HepG2 (cell line): ENCODE results near the gene STAM. TPM values are rescaled to one million over a fixed set of nuclear protein-coding genes. Genes with fewer than 3 reads are reported as not detected.
A peak's percentile ranks its signal among the peaks of the same experiment; 100 is the strongest.

Source experiments
- DNMT3B ChIP-seq: conservative IDR thresholded peaks from 2 replicates; pipeline ENCODE4 v1.6.1; 2016; ENCODE audit warnings: missing biosample characterization, control low read depth
- GABPB1 ChIP-seq: IDR thresholded peaks from 2 replicates; pipeline ENCODE4 v1.6.1; 2016; ENCODE audit warnings: mild to moderate bottlenecking, missing genetic modification reagents, moderate library complexity, missing compliant biosample characterization
- HMGA1 ChIP-seq: sonication (generic); formaldehyde crosslinking; conservative IDR thresholded peaks from 2 replicates; pipeline ENCODE4 v1.4.0; 2020; ENCODE audit warnings: missing genetic modification reagents
- KAT8 ChIP-seq: IDR thresholded peaks from 2 replicates; pipeline ENCODE4 v1.6.1; 2016; ENCODE audit warnings: missing genetic modification reagents, missing compliant biosample characterization
- MTF1 ChIP-seq: sonication (generic); formaldehyde crosslinking; IDR thresholded peaks from 2 replicates; pipeline ENCODE4 v1.5.0; 2020; ENCODE audit warnings: missing genetic modification reagents
- YEATS4 ChIP-seq: sonication (generic); formaldehyde crosslinking; IDR thresholded peaks from 2 replicates; pipeline ENCODE4 v1.4.0; 2020; ENCODE audit warnings: missing genetic modification reagents, borderline replicate concordance
- ZFP36L2 ChIP-seq: sonication (generic); formaldehyde crosslinking; IDR thresholded peaks from 2 replicates; pipeline ENCODE4 v1.4.0; 2020; ENCODE audit warnings: missing genetic modification reagents
- ZNF256 ChIP-seq: sonication (generic); formaldehyde crosslinking; conservative IDR thresholded peaks from 2 replicates; pipeline ENCODE4 v1.4.0; 2020; ENCODE audit warnings: missing genetic modification reagents
- ZNF3 ChIP-seq: IDR thresholded peaks from 2 replicates; pipeline ENCODE4 v1.7.0; 2017; ENCODE audit warnings: inconsistent platforms
- ZNF616 ChIP-seq: sonication (generic); formaldehyde crosslinking; IDR thresholded peaks from 2 replicates; pipeline ENCODE4 v1.5.0; 2020; ENCODE audit warnings: low read depth, mild to moderate bottlenecking, missing genetic modification reagents
- ZNF724P ChIP-seq: sonication (generic); formaldehyde crosslinking; IDR thresholded peaks from 2 replicates; pipeline ENCODE4 v1.8.0; 2022; ENCODE audit warnings: missing genetic modification reagents, borderline replicate concordance
- polyA plus RNA-seq, 8 experiments: library from polyadenylated mRNA; depleted of rRNA in 3 of 8; stranded (reverse) in 7 of 8; unstranded in 1 of 8; fragments of >200 nt; fragmentation: Illumina TruSeq in 4 of 8; extraction: Trizol in 4 of 8; gene quantifications; 2 replicates each; pipeline versions ENCODE4 v1.2.1 to v1.2.3, GENCODE V29; 2011 to 2016; ENCODE audit warnings: low read depth in 4 of 8, missing spikeins in 1 of 8, mixed read lengths in 1 of 8; ENCODE audit not compliant: insufficient read depth in 1 of 8
- total RNA-seq, 5 experiments: library from RNA; depleted of rRNA; stranded (reverse); fragments of >200 nt; fragmentation: Illumina TruSeq; extraction: Trizol; gene quantifications; 2 replicates each; pipeline ENCODE4 v1.2.3, GENCODE V29; 2016; ENCODE audit warnings: low read depth in 1 of 5
- TF ChIP-seq, protein P1 (sequence below): sonication (generic); formaldehyde crosslinking; IDR thresholded peaks from 2 replicates; pipeline ENCODE4 v1.5.1; 2020; ENCODE audit warnings: mild to moderate bottlenecking, missing genetic modification reagents, moderate library complexity
- TF ChIP-seq, protein P2 (sequence below): sonication (generic); formaldehyde crosslinking; IDR thresholded peaks from 2 replicates; pipeline ENCODE4 v1.9.0; 2021; ENCODE audit warnings: mild to moderate bottlenecking, missing genetic modification reagents
- TF ChIP-seq, protein P3 (sequence below): sonication (generic); formaldehyde crosslinking; IDR thresholded peaks from 2 replicates; pipeline ENCODE4 v1.5.0; 2020; ENCODE audit warnings: missing genetic modification reagents, mild to moderate bottlenecking, borderline replicate concordance
- TF ChIP-seq, protein P4 (sequence below): sonication (generic); formaldehyde crosslinking; IDR thresholded peaks from 2 replicates; pipeline ENCODE4 v1.8.1; 2023; ENCODE audit warnings: mild to moderate bottlenecking, missing genetic modification reagents
- TF ChIP-seq, protein P5 (sequence below): sonication (generic); formaldehyde crosslinking; IDR thresholded peaks from 2 replicates; pipeline ENCODE4 v1.4.0; 2020; ENCODE audit warnings: missing genetic modification reagents

Gene STAM
- total and polyA plus RNA-seq, 2 of the 13 experiments (the other 11 are each of a cell fraction or from before 2014, with no cell fraction given) = 19.5 to 25.1 TPM

DNA sequence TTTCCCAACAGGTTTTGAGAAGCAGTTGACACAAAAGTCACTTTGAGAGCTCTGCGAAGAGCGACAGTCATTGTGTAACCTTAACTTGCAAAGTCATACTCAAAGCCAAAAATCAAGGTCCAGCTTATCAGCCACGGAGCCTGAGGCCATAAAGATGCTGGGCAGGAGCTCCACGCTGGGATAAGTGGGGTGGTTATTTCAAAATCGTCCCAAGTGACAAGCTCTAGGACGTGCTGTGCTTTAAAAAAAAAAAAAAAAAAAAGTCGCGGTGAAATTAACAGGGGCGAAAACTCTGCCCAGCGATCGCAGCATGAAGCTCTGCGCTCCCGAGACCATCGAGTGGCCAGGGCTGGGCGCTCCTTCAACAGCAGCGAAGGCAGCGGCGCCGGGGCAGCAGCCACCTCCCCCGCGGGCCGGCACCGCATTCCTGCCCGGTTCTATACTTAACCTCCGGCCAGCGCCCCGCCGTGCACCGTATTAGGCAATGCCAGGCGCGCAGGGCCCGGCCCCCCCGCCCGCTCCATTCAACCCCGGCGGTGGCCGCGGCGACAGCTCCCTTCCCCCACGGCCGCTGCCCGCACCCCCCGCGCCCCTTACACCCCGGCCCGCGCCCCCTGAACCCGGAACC, 27.4 kb upstream of the STAM start (continued):
- TF ChIP-seq, protein P1, sequence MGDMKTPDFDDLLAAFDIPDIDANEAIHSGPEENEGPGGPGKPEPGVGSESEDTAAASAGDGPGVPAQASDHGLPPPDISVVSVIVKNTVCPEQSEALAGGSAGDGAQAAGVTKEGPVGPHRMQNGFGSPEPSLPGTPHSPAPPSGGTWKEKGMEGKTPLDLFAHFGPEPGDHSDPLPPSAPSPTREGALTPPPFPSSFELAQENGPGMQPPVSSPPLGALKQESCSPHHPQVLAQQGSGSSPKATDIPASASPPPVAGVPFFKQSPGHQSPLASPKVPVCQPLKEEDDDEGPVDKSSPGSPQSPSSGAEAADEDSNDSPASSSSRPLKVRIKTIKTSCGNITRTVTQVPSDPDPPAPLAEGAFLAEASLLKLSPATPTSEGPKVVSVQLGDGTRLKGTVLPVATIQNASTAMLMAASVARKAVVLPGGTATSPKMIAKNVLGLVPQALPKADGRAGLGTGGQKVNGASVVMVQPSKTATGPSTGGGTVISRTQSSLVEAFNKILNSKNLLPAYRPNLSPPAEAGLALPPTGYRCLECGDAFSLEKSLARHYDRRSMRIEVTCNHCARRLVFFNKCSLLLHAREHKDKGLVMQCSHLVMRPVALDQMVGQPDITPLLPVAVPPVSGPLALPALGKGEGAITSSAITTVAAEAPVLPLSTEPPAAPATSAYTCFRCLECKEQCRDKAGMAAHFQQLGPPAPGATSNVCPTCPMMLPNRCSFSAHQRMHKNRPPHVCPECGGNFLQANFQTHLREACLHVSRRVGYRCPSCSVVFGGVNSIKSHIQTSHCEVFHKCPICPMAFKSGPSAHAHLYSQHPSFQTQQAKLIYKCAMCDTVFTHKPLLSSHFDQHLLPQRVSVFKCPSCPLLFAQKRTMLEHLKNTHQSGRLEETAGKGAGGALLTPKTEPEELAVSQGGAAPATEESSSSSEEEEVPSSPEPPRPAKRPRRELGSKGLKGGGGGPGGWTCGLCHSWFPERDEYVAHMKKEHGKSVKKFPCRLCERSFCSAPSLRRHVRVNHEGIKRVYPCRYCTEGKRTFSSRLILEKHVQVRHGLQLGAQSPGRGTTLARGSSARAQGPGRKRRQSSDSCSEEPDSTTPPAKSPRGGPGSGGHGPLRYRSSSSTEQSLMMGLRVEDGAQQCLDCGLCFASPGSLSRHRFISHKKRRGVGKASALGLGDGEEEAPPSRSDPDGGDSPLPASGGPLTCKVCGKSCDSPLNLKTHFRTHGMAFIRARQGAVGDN (CRISPR knock-in tag) = no peak; the same call in 1 of the 2 replicates
- no peak for TF ChIP-seq DNMT3B (CRISPR knock-in tag)
- TF ChIP-seq, protein P2, sequence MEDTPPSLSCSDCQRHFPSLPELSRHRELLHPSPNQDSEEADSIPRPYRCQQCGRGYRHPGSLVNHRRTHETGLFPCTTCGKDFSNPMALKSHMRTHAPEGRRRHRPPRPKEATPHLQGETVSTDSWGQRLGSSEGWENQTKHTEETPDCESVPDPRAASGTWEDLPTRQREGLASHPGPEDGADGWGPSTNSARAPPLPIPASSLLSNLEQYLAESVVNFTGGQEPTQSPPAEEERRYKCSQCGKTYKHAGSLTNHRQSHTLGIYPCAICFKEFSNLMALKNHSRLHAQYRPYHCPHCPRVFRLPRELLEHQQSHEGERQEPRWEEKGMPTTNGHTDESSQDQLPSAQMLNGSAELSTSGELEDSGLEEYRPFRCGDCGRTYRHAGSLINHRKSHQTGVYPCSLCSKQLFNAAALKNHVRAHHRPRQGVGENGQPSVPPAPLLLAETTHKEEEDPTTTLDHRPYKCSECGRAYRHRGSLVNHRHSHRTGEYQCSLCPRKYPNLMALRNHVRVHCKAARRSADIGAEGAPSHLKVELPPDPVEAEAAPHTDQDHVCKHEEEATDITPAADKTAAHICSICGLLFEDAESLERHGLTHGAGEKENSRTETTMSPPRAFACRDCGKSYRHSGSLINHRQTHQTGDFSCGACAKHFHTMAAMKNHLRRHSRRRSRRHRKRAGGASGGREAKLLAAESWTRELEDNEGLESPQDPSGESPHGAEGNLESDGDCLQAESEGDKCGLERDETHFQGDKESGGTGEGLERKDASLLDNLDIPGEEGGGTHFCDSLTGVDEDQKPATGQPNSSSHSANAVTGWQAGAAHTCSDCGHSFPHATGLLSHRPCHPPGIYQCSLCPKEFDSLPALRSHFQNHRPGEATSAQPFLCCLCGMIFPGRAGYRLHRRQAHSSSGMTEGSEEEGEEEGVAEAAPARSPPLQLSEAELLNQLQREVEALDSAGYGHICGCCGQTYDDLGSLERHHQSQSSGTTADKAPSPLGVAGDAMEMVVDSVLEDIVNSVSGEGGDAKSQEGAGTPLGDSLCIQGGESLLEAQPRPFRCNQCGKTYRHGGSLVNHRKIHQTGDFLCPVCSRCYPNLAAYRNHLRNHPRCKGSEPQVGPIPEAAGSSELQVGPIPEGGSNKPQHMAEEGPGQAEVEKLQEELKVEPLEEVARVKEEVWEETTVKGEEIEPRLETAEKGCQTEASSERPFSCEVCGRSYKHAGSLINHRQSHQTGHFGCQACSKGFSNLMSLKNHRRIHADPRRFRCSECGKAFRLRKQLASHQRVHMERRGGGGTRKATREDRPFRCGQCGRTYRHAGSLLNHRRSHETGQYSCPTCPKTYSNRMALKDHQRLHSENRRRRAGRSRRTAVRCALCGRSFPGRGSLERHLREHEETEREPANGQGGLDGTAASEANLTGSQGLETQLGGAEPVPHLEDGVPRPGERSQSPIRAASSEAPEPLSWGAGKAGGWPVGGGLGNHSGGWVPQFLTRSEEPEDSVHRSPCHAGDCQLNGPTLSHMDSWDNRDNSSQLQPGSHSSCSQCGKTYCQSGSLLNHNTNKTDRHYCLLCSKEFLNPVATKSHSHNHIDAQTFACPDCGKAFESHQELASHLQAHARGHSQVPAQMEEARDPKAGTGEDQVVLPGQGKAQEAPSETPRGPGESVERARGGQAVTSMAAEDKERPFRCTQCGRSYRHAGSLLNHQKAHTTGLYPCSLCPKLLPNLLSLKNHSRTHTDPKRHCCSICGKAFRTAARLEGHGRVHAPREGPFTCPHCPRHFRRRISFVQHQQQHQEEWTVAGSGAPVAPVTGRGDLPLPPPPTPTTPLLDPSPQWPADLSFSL (CRISPR knock-in tag) = no peak
- peak; percentile 56; the same call in 1 of the 2 replicates for TF ChIP-seq GABPB1 (CRISPR knock-in tag)
- TF ChIP-seq, protein P3, sequence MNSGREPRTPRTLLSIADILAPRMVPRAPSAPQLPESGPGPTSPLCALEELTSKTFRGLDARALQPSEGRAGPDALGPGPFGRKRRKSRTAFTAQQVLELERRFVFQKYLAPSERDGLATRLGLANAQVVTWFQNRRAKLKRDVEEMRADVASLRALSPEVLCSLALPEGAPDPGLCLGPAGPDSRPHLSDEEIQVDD (CRISPR knock-in tag) = no peak
- TF ChIP-seq HMGA1 (CRISPR knock-in tag) = no peak
- TF ChIP-seq, protein P4, sequence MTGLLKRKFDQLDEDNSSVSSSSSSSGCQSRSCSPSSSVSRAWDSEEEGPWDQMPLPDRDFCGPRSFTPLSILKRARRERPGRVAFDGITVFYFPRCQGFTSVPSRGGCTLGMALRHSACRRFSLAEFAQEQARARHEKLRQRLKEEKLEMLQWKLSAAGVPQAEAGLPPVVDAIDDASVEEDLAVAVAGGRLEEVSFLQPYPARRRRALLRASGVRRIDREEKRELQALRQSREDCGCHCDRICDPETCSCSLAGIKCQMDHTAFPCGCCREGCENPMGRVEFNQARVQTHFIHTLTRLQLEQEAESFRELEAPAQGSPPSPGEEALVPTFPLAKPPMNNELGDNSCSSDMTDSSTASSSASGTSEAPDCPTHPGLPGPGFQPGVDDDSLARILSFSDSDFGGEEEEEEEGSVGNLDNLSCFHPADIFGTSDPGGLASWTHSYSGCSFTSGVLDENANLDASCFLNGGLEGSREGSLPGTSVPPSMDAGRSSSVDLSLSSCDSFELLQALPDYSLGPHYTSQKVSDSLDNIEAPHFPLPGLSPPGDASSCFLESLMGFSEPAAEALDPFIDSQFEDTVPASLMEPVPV (CRISPR knock-in tag) = no peak
- TF ChIP-seq ZNF3 = no peak
- TF ChIP-seq, protein P5, sequence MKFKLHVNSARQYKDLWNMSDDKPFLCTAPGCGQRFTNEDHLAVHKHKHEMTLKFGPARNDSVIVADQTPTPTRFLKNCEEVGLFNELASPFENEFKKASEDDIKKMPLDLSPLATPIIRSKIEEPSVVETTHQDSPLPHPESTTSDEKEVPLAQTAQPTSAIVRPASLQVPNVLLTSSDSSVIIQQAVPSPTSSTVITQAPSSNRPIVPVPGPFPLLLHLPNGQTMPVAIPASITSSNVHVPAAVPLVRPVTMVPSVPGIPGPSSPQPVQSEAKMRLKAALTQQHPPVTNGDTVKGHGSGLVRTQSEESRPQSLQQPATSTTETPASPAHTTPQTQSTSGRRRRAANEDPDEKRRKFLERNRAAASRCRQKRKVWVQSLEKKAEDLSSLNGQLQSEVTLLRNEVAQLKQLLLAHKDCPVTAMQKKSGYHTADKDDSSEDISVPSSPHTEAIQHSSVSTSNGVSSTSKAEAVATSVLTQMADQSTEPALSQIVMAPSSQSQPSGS (CRISPR knock-in tag) = no peak
- TF ChIP-seq ZNF724P (CRISPR knock-in tag) = no peak
- no peak for TF ChIP-seq ZNF616 (CRISPR knock-in tag)
- TF ChIP-seq YEATS4 (CRISPR knock-in tag) = no peak
- TF ChIP-seq ZNF256 = no peak
- no peak for TF ChIP-seq ZFP36L2
- no peak for TF ChIP-seq MTF1 (CRISPR knock-in tag)
- TF ChIP-seq KAT8 = no peak
